SK-N-SH treated with all-trans-retinoic acid at 6 μM for 48 hours (cell line): ENCODE results near the gene JUND.

Experiments used
- ATAC-seq: fragments of 200-7000 bp; cut with Tn5 transposase; 3 replicates; pipeline ENCODE4 v1.9.1; 2020; ENCODE audit warnings: mild to moderate bottlenecking, moderate library complexity
- BACH2 ChIP-seq: fragments of 250-450 bp; sonication (Bioruptor Pico); IDR thresholded peaks from 2 replicates; pipeline ENCODE4 v1.9.0; 2021; ENCODE audit warnings: mild to moderate bottlenecking, borderline replicate concordance
- CREB5 ChIP-seq: fragments of 250-450 bp; sonication (Bioruptor Pico); IDR thresholded peaks from 2 replicates; pipeline ENCODE4 v1.5.1; 2020; ENCODE audit warnings: low read depth, mild to moderate bottlenecking, moderate library complexity
- CSDC2 ChIP-seq: fragments of 250-450 bp; sonication (Bioruptor Pico); IDR thresholded peaks from 2 replicates; pipeline ENCODE4 v1.5.0; 2020; ENCODE audit warnings: mild to moderate bottlenecking, moderate library complexity
- CSRNP3 ChIP-seq: fragments of 250-450 bp; sonication (Bioruptor Pico); IDR thresholded peaks from 2 replicates; pipeline ENCODE4 v1.5.1; 2021; ENCODE audit warnings: mild to moderate bottlenecking, moderate library complexity
- ESRRG ChIP-seq: fragments of 250-450 bp; sonication (Bioruptor Pico); IDR thresholded peaks from 2 replicates; pipeline ENCODE4 v1.6.1; 2021; ENCODE audit warnings: mild to moderate bottlenecking
- GLIS3 ChIP-seq: fragments of 250-450 bp; sonication (Bioruptor Pico); IDR thresholded peaks from 2 replicates; pipeline ENCODE4 v1.5.0; 2020; ENCODE audit warnings: mild to moderate bottlenecking, moderate library complexity
- ISL1 ChIP-seq: fragments of 250-450 bp; sonication (Bioruptor Pico); IDR thresholded peaks from 2 replicates; pipeline ENCODE4 v2.1.2; 2022; ENCODE audit warnings: mild to moderate bottlenecking, moderate library complexity
- OSR1 ChIP-seq: fragments of 250-450 bp; sonication (Bioruptor Pico); IDR thresholded peaks from 2 replicates; pipeline ENCODE4 v1.8.0; 2022; ENCODE audit warnings: moderate library complexity, mild to moderate bottlenecking, inconsistent platforms
- PATZ1 ChIP-seq: fragments of 250-450 bp; sonication (Bioruptor Pico); IDR thresholded peaks from 2 replicates; pipeline ENCODE4 v1.8.0; 2020; ENCODE audit warnings: mild to moderate bottlenecking, moderate library complexity, borderline replicate concordance
- PPARA ChIP-seq: fragments of 250-450 bp; sonication (Bioruptor Pico); IDR thresholded peaks from 2 replicates; pipeline ENCODE4 v1.5.0; 2020; ENCODE audit warnings: mild to moderate bottlenecking, borderline replicate concordance
- RARB ChIP-seq: fragments of 250-450 bp; sonication (Bioruptor Pico); IDR thresholded peaks from 2 replicates; pipeline ENCODE4 v1.8.0; 2021; ENCODE audit warnings: mild to moderate bottlenecking, moderate library complexity
- SNAI2 ChIP-seq: fragments of 250-450 bp; sonication (Bioruptor Pico); IDR thresholded peaks from 2 replicates; pipeline ENCODE4 v1.5.0; 2020; ENCODE audit warnings: mild to moderate bottlenecking, moderate library complexity
- TCF4 ChIP-seq: fragments of 250-450 bp; sonication (Bioruptor Pico); IDR thresholded peaks from 2 replicates; pipeline ENCODE4 v1.8.0; 2021; ENCODE audit warnings: mild to moderate bottlenecking, moderate library complexity, borderline replicate concordance
- TSHZ2 ChIP-seq: fragments of 250-450 bp; sonication (Bioruptor Pico); IDR thresholded peaks from 2 replicates; pipeline ENCODE4 v1.5.0; 2020; ENCODE audit warnings: mild to moderate bottlenecking, moderate library complexity
- ZC3H10 ChIP-seq: fragments of 250-450 bp; sonication (Bioruptor Pico); IDR thresholded peaks from 2 replicates; pipeline ENCODE4 v1.5.1; 2021; ENCODE audit warnings: mild to moderate bottlenecking, moderate library complexity
- ZFP3 ChIP-seq: fragments of 250-450 bp; sonication (Bioruptor Pico); IDR thresholded peaks from 2 replicates; pipeline ENCODE4 v1.5.0; 2020; ENCODE audit warnings: mild to moderate bottlenecking, moderate library complexity
- ZFP30 ChIP-seq: fragments of 450-650 bp; formaldehyde crosslinking; IDR thresholded peaks from 2 replicates; pipeline ENCODE4 v1.5.0; 2022; ENCODE audit warnings: mild to moderate bottlenecking, moderate library complexity
- ZNF565 ChIP-seq: fragments of 450-650 bp; formaldehyde crosslinking; conservative IDR thresholded peaks from 2 replicates; pipeline ENCODE4 v1.5.0; 2020; ENCODE audit warnings: low read depth, mild to moderate bottlenecking, moderate library complexity
- ZNF70 ChIP-seq: fragments of 450-650 bp; formaldehyde crosslinking; IDR thresholded peaks from 2 replicates; pipeline ENCODE4 v1.5.0; 2020; ENCODE audit warnings: mild to moderate bottlenecking, moderate library complexity
- ZNF8 ChIP-seq: fragments of 450-650 bp; formaldehyde crosslinking; IDR thresholded peaks from 2 replicates; pipeline ENCODE4 v1.5.0; 2020; ENCODE audit warnings: mild to moderate bottlenecking, moderate library complexity

JUND gene

GRCh38 chr19:18266771-18267686, 14.4 kb downstream of the JUND start:
- TF ChIP-seq ESRRG (CRISPR knock-in tag) (no peak), ZFP3 (CRISPR knock-in tag) (no peak), CREB5 (CRISPR knock-in tag) (no peak), SNAI2 (no peak), CSRNP3 (CRISPR knock-in tag) (no peak), RARB (CRISPR knock-in tag) (no peak), ZFP30 (CRISPR knock-in tag) (no peak), TCF4 (CRISPR knock-in tag) (no peak), ZNF8 (CRISPR knock-in tag) (no peak), TSHZ2 (CRISPR knock-in tag) (no peak), ZNF565 (CRISPR knock-in tag) (no peak), PATZ1 (CRISPR knock-in tag) (no peak), ZC3H10 (CRISPR knock-in tag) (no peak), GLIS3 (no peak), ZNF70 (CRISPR knock-in tag) (no peak), CSDC2 (CRISPR knock-in tag) (no peak), BACH2 (CRISPR knock-in tag) (no peak), OSR1 (no peak), PPARA (CRISPR knock-in tag) (no peak), ISL1 (CRISPR knock-in tag) (no peak)
- TF ChIP-seq, all 23 proteins: peak for 0
- no peak for ATAC-seq

- no peak for TF ChIP-seq TSHZ2 (CRISPR knock-in tag)
- no peak for TF ChIP-seq PPARA (CRISPR knock-in tag)
- no peak for TF ChIP-seq CREB5 (CRISPR knock-in tag)
- TF ChIP-seq BACH2 (CRISPR knock-in tag): no peak
- no peak for TF ChIP-seq ISL1 (CRISPR knock-in tag)
- TF ChIP-seq RARB (CRISPR knock-in tag): no peak
- TF ChIP-seq SNAI2: no peak
- TF ChIP-seq ESRRG (CRISPR knock-in tag): no peak
- TF ChIP-seq ZNF70 (CRISPR knock-in tag): no peak
- TF ChIP-seq CSRNP3 (CRISPR knock-in tag): no peak
- TF ChIP-seq ZC3H10 (CRISPR knock-in tag): no peak
- no peak for ATAC-seq
Measured at GRCh38 chr19:18265582-18265981, 15.8 kb downstream of the JUND start.
